A549 (cell line): ENCODE data around the gene MLLT1. TPM values are rescaled to one million over a fixed set of nuclear protein-coding genes. Genes with fewer than 3 reads are reported as not detected.

Experiments used
- ATAC-seq, 2 experiments: fragments of 200-7000 bp in 1 of 2; fragments of >200 bp in 1 of 2; cut with Nextera tagmentation in 1 of 2; cut with Tn5 transposase in 1 of 2; 3 replicates each; pipeline versions ENCODE4 v1.8.0 to v1.9.1; 2018 to 2020; ENCODE audit warnings: mild to moderate bottlenecking in 1 of 2, moderate library complexity in 1 of 2
- CTCF ChIA-PET: fragments of 300-600 bp; sonication (Branson Sonifier 250); formaldehyde crosslinking; extraction: SDS; loops from one replicate; lab custom pipeline; 2021; ENCODE audit warnings: antibody characterized with exemption, inconsistent platforms; lab: Yijun Ruan, JAX
- POLR2A ChIA-PET: fragments of 350-600 bp; formaldehyde crosslinking; extraction: SDS; loops from one replicate; lab custom pipeline; 2021; ENCODE audit warnings: antibody characterized with exemption, inconsistent platforms; lab: Yijun Ruan, JAX
- DNase-seq, 2 experiments: peaks; one replicate each; pipeline versions ENCODE4 v3.0.0 to v3.0.0-alpha.2; 2011 to 2016; ENCODE audit warnings: low read depth in 1 of 2, low spot score in 1 of 2
- FAIRE-seq: peaks from 2 replicates; lab custom pipeline; 2011; peaks lifted over from hg19 to GRCh38; lab: Jason Lieb, UNC
- H3K27ac ChIP-seq, 2 experiments: fragments of >200 bp; sonication (Bioruptor Twin); formaldehyde crosslinking; 3 replicates each; pipeline ENCODE4 v1.5.1; 2016 to 2017
- H3K4me1 ChIP-seq: fragments of >200 bp; sonication (Bioruptor Twin); formaldehyde crosslinking; 3 replicates; pipeline ENCODE4 v1.6.1; 2016
- H3K4me2 ChIP-seq: fragments of >200 bp; sonication (Bioruptor Twin); formaldehyde crosslinking; 3 replicates; pipeline ENCODE4 v1.6.1; 2016
- H3K4me3 ChIP-seq: fragments of >200 bp; sonication (Bioruptor Twin); formaldehyde crosslinking; 3 replicates; pipeline ENCODE4 v1.5.1; 2016
- H3K9me3 ChIP-seq: fragments of >200 bp; sonication (Bioruptor Twin); formaldehyde crosslinking; 3 replicates; pipeline ENCODE4 v1.6.1; 2016
- BHLHE40 ChIP-seq: IDR thresholded peaks from 2 replicates; pipeline ENCODE4 v1.6.1; 2012; ENCODE audit warnings: low read depth, low read length, inconsistent platforms
- CBX8 ChIP-seq: fragments of 200-600 bp; sonication (generic); IDR thresholded peaks from 2 replicates; pipeline ENCODE4 v1.6.1; 2016
- CEBPB ChIP-seq, 2 experiments: fragments of >200 bp in 1 of 2; sonication (Bioruptor Twin) in 1 of 2; formaldehyde crosslinking in 1 of 2; IDR thresholded peaks; 2 replicates each; pipeline ENCODE4 v1.6.1; 2012 to 2016
- CHD4 ChIP-seq: fragments of 200-600 bp; sonication (generic); IDR thresholded peaks from 2 replicates; pipeline ENCODE4 v1.6.1; 2016; ENCODE audit warnings: antibody characterized with exemption, mild to moderate bottlenecking, borderline replicate concordance
- EP300 ChIP-seq, 2 experiments: fragments of >200 bp; sonication (Bioruptor Twin); formaldehyde crosslinking; IDR thresholded peaks; 2 replicates in 1 of 2; 3 replicates in 1 of 2; pipeline ENCODE4 v1.6.1; 2016 to 2017
- FOXS1 ChIP-seq: fragments of 250-450 bp; sonication (Bioruptor Pico); IDR thresholded peaks from 2 replicates; pipeline ENCODE4 v1.5.0; 2020; ENCODE audit warnings: mild to moderate bottlenecking, moderate library complexity
- GATA3 ChIP-seq: IDR thresholded peaks from 2 replicates; pipeline ENCODE4 v1.6.1; 2012; ENCODE audit warnings: borderline replicate concordance
- KDM5A ChIP-seq: fragments of 200-600 bp; sonication (generic); IDR thresholded peaks from 2 replicates; pipeline ENCODE4 v1.6.1; 2016; ENCODE audit warnings: antibody characterized with exemption, mild to moderate bottlenecking
- MYC ChIP-seq: IDR thresholded peaks from 2 replicates; pipeline ENCODE4 v1.6.1; 2012; ENCODE audit warnings: mild to moderate bottlenecking, inconsistent platforms, low read length, improper control_type of control experiment, borderline replicate concordance
- POLR2A ChIP-seq: IDR thresholded peaks from 2 replicates; pipeline ENCODE4 v1.6.1; 2012; ENCODE audit warnings: mild to moderate bottlenecking, low read length
- RCOR1 ChIP-seq: fragments of 150-350 bp; IDR thresholded peaks from 2 replicates; pipeline ENCODE4 v1.6.1; 2014; ENCODE audit warnings: antibody characterized with exemption, low read length, low read depth
- RFX5 ChIP-seq: fragments of 450-650 bp; IDR thresholded peaks from 2 replicates; pipeline ENCODE4 v1.7.1; 2014; ENCODE audit warnings: antibody characterized with exemption, mild to moderate bottlenecking, moderate library complexity
- SMC3 ChIP-seq: fragments of >200 bp; sonication (Bioruptor Twin); formaldehyde crosslinking; IDR thresholded peaks from 3 replicates; pipeline ENCODE4 v1.6.1; 2018; ENCODE audit warnings: inconsistent platforms
- SREBF2 ChIP-seq: fragments of 450-650 bp; IDR thresholded peaks from 2 replicates; pipeline ENCODE4 v1.6.1; 2014; ENCODE audit warnings: mild to moderate bottlenecking, moderate library complexity
- ZFP36 ChIP-seq: fragments of 450-650 bp; IDR thresholded peaks from 2 replicates; pipeline ENCODE4 v1.6.1; 2014; ENCODE audit warnings: borderline replicate concordance; ENCODE audit not compliant: partially characterized antibody
- ZNF302 ChIP-seq: fragments of 250-450 bp; sonication (Bioruptor Pico); IDR thresholded peaks from 2 replicates; pipeline ENCODE4 v1.9.0; 2021; ENCODE audit warnings: inconsistent platforms, mild to moderate bottlenecking, moderate library complexity
- ZSCAN20 ChIP-seq: fragments of 250-450 bp; sonication (Bioruptor Pico); IDR thresholded peaks from 2 replicates; pipeline ENCODE4 v1.8.0; 2022; ENCODE audit warnings: mild to moderate bottlenecking, moderate library complexity
- WGBS: methylation state at CpG from one replicate; pipeline ENCODE4 v1.1.6; 2017; ENCODE audit errors: missing lambda C conversion rate; 5-methylcytosine and 5-hydroxymethylcytosine counted together
- polyA plus RNA-seq, 4 experiments: library from polyadenylated mRNA; depleted of rRNA in 3 of 4; stranded (reverse); fragments of >200 nt; fragmentation: RNase III in 1 of 4; extraction: RNeasy Plus Mini Kit Qiagen cat#74134 plus additional on column Dnase treatment in 1 of 4; gene quantifications; 2 replicates in 3 of 4; 3 replicates in 1 of 4; pipeline ENCODE4 v1.2.3, GENCODE V29; 2011 to 2017
- TF ChIP-seq, protein P1 (sequence below): fragments of 250-450 bp; sonication (Bioruptor Pico); IDR thresholded peaks from 2 replicates; pipeline ENCODE4 v1.5.0; 2020; ENCODE audit warnings: low read depth, mild to moderate bottlenecking, moderate library complexity
- TF ChIP-seq, protein P2 (sequence below): fragments of >200 bp; sonication (Bioruptor Twin); formaldehyde crosslinking; IDR thresholded peaks from 3 replicates; pipeline ENCODE4 v1.6.1; 2016
- TF ChIP-seq, protein P3 (sequence below): fragments of 450-650 bp; IDR thresholded peaks from 2 replicates; pipeline ENCODE4 v1.6.1; 2014; ENCODE audit warnings: antibody characterized with exemption
- TF ChIP-seq, protein P4 (sequence below): IDR thresholded peaks from 2 replicates; pipeline ENCODE4 v1.6.1; 2012
- TF ChIP-seq, protein P5 (sequence below): fragments of 250-450 bp; sonication (Bioruptor Pico); IDR thresholded peaks from 2 replicates; pipeline ENCODE4 v1.5.0; 2021; ENCODE audit warnings: mild to moderate bottlenecking, moderate library complexity, borderline replicate concordance

Gene MLLT1
- polyA plus RNA-seq, 2 of the 4 experiments (the other 2 are of a cell fraction): 7.4 to 17.5 TPM

DNA sequence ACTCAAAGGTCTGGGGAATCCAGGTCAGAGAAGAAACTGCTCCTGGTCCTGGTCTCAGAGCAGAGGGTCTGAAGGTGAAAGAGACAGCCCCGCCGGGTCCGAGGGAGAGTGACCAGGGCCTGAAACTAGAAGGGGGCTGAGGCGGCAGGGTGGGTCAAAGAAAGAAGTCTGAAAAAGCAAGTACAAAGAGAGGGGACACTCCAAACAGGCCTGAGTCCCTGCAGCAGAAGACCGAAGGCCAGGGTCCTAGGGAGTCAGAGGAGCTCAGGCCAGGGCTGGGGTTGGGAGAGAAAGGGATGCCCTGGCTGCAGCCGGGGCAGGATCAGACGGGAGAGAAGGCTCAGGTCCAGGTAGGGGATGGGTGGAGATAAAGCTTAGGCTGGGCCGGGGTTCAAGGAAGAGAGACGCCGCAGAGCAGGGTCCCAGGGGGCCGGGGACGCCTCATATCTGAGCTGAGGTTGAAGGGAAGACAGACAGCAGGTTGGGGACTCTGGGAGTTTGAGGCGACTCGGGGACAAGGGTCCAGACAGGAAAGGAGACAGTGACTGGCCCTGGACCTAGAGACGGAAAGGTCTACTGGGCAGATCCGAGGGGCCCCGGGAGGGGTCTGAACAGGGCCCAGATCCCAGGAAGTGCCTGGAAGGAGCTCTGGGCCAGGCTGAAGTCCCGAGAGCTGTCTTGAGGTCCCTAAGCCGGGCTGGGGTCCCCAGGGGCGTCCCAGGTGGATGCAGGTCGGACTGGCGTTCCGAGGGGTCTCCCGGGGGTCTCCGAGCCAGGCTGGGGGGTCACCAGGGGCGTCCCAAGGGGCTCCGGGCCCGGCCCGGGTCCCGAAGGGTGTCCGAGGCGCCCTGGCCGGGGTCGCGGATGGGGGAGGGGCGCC lies 795 bp downstream of the MLLT1 start:
- H3K4me1 ChIP-seq: peaks cover 16% of the 10 kb centered on the region; the same call in 1 of the 3 replicates
- ATAC-seq: peak in 1 of 2 experiments; percentile 27; a peak in 1 of 6 replicates
- WGBS: 27% methylated on average over 15 of the region's 36 CpGs
- H3K27ac ChIP-seq: peak overlapping the region; percentile 91 to 96
- CTCF ChIA-PET: interaction anchor here (0.8 to 1.3 kb wide), 2 partner anchors 9 to 75 kb away, joined by 4 to 5 read pairs; no protein-coding TSS in a partner anchor
- TF ChIP-seq GATA3 (no peak), SREBF2 (no peak), EP300 (IDR thresholded peaks at IDR 0.05) (no peak), RCOR1 (no peak), SMC3 (no peak), KDM5A (no peak), BHLHE40 (no peak), CHD4 (no peak), CBX8 (no peak), ZFP36 (no peak), ZNF302 (no peak), FOXS1 (CRISPR knock-in tag) (no peak), POLR2A (no peak), MYC (no peak), ZSCAN20 (CRISPR knock-in tag) (no peak)
- TF ChIP-seq, protein P1, sequence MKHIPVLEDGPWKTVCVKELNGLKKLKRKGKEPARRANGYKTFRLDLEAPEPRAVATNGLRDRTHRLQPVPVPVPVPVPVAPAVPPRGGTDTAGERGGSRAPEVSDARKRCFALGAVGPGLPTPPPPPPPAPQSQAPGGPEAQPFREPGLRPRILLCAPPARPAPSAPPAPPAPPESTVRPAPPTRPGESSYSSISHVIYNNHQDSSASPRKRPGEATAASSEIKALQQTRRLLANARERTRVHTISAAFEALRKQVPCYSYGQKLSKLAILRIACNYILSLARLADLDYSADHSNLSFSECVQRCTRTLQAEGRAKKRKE (CRISPR knock-in tag): no peak
- TF ChIP-seq, protein P2, sequence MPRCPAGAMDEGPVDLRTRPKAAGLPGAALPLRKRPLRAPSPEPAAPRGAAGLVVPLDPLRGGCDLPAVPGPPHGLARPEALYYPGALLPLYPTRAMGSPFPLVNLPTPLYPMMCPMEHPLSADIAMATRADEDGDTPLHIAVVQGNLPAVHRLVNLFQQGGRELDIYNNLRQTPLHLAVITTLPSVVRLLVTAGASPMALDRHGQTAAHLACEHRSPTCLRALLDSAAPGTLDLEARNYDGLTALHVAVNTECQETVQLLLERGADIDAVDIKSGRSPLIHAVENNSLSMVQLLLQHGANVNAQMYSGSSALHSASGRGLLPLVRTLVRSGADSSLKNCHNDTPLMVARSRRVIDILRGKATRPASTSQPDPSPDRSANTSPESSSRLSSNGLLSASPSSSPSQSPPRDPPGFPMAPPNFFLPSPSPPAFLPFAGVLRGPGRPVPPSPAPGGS: no peak
- DNase-seq: no peak
- H3K4me3 ChIP-seq: peak overlapping the region; percentile 98
- H3K9me3 ChIP-seq: no peaks in the 10 kb centered on the region
- no peak for FAIRE-seq
- H3K4me2 ChIP-seq: peak overlapping the region; percentile 82
- POLR2A ChIA-PET: no interaction called here

DNA sequence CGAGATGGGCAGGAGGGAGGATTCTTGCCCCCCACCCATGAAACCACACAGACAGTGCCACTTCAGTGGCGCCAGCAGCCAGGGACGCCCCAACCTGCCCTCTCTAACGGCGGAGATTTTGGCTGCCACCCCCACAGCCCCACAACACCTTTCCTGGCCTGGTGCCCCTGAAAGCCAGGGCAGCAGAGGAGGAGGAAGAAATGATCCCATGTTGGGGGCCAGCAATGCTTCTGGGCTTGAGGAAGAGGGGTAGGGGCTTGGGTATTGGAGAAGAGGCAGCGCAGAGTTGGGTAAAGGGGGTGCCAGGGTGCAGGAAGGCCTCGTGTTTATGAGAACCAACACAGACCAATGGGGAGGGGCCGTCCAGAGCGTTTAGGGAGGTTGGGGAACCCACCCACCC lies 1.7 kb downstream of the MLLT1 start:
- ChIA-PET POLR2A (no interaction called here), CTCF (interaction anchor here (0.7 to 1.7 kb wide), 3 partner anchors 8 to 60 kb away, joined by 3 to 7 read pairs (median 5); no protein-coding TSS in a partner anchor)
- TF ChIP-seq CEBPB (IDR thresholded peaks at IDR 0.05) (no peak), RFX5 (no peak), SMC3 (no peak)
- TF ChIP-seq, protein P2: no peak
- TF ChIP-seq, protein P3, sequence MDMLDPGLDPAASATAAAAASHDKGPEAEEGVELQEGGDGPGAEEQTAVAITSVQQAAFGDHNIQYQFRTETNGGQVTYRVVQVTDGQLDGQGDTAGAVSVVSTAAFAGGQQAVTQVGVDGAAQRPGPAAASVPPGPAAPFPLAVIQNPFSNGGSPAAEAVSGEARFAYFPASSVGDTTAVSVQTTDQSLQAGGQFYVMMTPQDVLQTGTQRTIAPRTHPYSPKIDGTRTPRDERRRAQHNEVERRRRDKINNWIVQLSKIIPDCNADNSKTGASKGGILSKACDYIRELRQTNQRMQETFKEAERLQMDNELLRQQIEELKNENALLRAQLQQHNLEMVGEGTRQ: no peak
- TF ChIP-seq, protein P4, sequence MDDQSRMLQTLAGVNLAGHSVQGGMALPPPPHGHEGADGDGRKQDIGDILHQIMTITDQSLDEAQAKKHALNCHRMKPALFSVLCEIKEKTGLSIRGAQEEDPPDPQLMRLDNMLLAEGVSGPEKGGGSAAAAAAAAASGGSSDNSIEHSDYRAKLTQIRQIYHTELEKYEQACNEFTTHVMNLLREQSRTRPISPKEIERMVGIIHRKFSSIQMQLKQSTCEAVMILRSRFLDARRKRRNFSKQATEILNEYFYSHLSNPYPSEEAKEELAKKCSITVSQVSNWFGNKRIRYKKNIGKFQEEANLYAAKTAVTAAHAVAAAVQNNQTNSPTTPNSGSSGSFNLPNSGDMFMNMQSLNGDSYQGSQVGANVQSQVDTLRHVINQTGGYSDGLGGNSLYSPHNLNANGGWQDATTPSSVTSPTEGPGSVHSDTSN: no peak
- TF ChIP-seq, protein P1 (CRISPR knock-in tag): no peak
- TF ChIP-seq, protein P5, sequence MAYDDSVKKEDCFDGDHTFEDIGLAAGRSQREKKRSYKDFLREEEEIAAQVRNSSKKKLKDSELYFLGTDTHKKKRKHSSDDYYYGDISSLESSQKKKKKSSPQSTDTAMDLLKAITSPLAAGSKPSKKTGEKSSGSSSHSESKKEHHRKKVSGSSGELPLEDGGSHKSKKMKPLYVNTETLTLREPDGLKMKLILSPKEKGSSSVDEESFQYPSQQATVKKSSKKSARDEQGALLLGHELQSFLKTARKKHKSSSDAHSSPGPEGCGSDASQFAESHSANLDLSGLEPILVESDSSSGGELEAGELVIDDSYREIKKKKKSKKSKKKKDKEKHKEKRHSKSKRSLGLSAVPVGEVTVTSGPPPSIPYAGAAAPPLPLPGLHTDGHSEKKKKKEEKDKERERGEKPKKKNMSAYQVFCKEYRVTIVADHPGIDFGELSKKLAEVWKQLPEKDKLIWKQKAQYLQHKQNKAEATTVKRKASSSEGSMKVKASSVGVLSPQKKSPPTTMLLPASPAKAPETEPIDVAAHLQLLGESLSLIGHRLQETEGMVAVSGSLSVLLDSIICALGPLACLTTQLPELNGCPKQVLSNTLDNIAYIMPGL (CRISPR knock-in tag): no peak
- no peaks in the 10 kb centered on the region for H3K9me3 ChIP-seq
- ATAC-seq (no peak), FAIRE-seq (no peak), DNase-seq (no peak)
- H3K27ac ChIP-seq: no peak overlapping the region
- H3K4me1 ChIP-seq: peaks cover 18% of the 10 kb centered on the region; the same call in 1 of the 3 replicates
- 92% methylated on average over 7 of the region's 9 CpGs for WGBS
- H3K4me3 ChIP-seq: no peak overlapping the region
- H3K4me2 ChIP-seq: peak overlapping the region; percentile 82
